SK-MEL-5 (cell line): Measurements from ENCODE around the gene ARMC9. TPM values are rescaled to one million over a fixed set of nuclear protein-coding genes. Genes with fewer than 3 reads are reported as not detected.
"Not testable (repeated sequence)": the region's sequence is repeated elsewhere in the genome, so short reads cannot be mapped to it uniquely, and the experiment has no call there.

ENCODE experiments used
- DNase-seq: peaks from one replicate; pipeline ENCODE4 v3.0.0-alpha.2; 2016; ENCODE audit warnings: low read depth, low spot score
- in situ Hi-C: cut with HindIII; loops from 2 replicates; pipeline ENCODE4 v1.10.0; 2016; ENCODE audit warnings: low sequenced_read_pairs, high pct_unique_total_duplicates, low pct_unique_long_range_greater_than_20kb
- total RNA-seq: library from RNA; depleted of rRNA; stranded (reverse); fragments of >200 nt; shearing (Covaris generic); gene quantifications from 2 replicates; pipeline ENCODE4 v1.2.3, GENCODE V29; 2014

ARMC9 gene
- total RNA-seq, 1 experiment from 2014 or later = 23.0 TPM

- DNase-seq = no peak
- in situ Hi-C loops = no loop called here
Observed at GRCh38 chr2:231223458-231223976, 25.1 kb downstream of the ARMC9 start.

- in situ Hi-C loops = no loop called here
- DNase-seq = peak; percentile 88
Observed at GRCh38 chr2:231227310-231228162, 29.1 kb downstream of the ARMC9 start.

- DNase-seq = no peak
- in situ Hi-C loops = no loop called here
Observed at GRCh38 chr2:231228223-231228622, 29.8 kb downstream of the ARMC9 start.

DNA sequence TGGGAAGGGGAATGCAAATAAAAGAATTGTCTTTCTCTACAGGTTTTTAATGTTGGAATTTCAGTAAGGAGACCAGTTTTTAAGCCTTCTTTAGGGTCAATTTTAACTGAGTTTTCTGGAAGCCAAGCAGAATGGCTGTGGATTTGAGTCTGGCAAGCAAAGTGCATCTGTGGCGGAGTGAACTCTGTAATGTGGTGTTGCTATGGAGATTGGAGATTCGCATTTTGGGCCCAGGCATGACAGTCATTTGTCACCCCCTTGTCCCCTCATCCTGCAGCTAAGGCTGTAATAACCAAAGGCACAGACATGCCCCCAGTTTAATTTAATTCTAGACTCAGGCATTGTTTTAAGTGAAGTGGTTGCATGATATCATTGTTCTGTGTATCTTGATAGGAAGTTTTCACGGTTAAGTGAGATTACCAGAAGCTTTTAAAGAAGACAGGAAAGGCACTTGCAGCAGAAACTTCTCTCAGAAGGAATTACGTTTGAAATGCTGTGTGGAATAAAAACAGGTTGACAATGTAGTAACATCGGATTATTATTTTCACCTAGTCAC, 30.6 kb downstream of the ARMC9 start:
- DNase-seq = no peak
- in situ Hi-C loops = no loop called here

DNA sequence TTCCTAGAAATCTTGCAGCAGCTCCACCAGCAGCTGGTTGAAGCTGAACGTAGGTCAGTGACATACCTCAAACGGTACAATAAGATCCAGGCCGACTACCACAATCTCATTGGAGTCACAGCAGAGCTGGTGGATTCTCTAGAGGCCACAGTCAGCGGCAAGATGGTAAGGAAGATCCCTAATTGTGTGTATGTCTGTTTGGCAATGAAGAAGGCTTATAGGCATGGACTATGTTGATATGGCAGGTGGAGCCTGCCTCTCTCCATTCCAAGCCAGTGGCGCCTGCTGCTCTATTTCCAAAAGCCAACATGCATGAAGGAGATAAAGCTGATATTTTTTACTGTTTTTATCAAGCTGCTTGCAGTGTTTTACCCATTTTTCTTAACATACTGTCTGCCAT, 36.8 kb downstream of the ARMC9 start:
- DNase-seq = no peak
- in situ Hi-C loops = no loop called here

- in situ Hi-C loops = no loop called here
- DNase-seq = no peak
Observed at GRCh38 chr2:231238689-231239088, 40.3 kb downstream of the ARMC9 start.

DNA sequence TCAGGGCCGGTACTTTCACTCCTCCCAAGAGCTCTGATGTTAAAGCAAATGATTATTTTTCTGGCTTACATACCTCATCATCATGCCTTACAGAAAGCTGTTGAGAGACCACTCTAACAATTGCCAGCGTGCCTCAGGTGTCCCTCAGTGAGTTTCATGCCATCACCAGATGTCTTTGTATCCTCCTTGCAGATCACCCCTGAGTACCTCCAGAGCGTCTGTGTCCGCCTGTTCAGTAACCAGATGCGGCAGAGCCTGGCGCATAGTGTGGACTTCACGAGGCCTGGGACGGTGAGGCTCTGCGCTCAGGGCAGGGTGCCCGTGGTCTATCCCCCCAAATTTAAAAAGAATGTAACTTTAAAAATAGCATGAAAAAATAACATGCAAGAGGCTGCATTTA, 41.3 kb downstream of the ARMC9 start:
- in situ Hi-C loops = no loop called here
- DNase-seq = no peak

- DNase-seq = peak; percentile 67
- in situ Hi-C loops = no loop called here
Observed at GRCh38 chr2:231241755-231242507, 43.5 kb downstream of the ARMC9 start.

DNA sequence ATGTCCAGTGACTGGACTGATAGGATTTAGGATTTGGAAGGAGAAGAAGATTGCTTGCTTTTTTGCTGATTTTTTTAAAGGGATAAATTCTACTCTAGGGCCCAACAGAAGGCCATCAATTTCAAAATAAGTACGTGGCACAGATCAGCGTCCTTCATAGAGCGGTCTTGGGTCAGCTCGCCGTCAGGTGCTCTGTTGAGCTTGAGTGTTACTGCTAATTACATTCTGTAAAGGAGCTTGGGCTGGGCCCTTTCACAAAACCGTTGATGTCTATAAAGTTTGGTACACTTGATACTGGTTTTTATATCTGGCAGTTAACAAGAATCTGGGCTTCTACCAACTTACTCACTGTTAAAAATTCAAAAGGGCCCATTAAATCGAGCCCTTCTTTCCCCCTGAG, 45.4 kb downstream of the ARMC9 start:
- no peak for DNase-seq
- in situ Hi-C loops = no loop called here

GRCh38 chr2:231244382-231245248, 46.2 kb downstream of the ARMC9 start:
- in situ Hi-C loops = no loop called here

DNA sequence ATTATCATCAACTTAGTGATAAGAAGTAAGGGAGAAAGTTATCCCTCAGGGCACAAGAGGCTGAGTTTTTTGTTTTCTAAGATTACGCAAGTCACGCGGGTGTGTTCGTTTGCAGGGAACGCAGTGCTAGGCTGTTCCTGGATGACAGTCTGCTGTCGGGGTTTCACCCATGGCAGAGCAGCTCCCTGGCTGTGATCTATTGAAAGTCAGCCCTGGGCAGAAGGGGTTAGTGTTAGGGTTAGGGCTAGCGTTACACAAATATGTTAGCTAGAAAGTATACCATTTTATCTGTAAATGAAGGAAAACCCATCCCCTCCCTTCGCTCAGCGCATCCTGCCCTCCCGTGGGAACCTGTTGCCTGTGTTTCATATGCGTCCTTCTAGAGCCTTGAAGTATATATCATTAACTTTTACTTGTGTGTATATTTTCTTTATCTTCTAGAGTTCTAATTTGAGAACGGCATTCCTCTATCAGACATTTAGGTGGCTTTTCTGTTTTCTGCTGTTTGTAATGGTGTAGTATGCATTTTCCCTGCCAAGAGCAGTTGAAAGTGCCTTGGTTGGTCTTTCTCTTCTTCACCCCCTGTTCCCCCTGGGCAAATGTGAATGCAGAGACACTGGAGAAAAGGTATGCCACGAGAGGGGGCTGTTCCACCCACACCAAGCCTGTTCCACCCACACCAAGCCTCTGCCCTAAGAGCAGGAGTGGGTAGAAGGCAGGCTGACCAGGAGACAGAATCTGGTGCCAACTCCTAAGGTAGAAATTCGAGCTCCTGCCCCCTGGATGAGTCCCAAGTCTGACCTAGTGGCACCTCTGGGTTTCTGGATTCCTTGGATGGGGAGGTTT, 47.0 kb downstream of the ARMC9 start:
- DNase-seq = peak; percentile 58
- in situ Hi-C loops = no loop called here

More at GRCh38 chr2:231244382-231245248, 46.2 kb downstream of the ARMC9 start:
- no peak for DNase-seq

- in situ Hi-C loops = no loop called here
- DNase-seq = peak; percentile 62
Observed at GRCh38 chr2:231246171-231246842, 47.9 kb downstream of the ARMC9 start.

DNA sequence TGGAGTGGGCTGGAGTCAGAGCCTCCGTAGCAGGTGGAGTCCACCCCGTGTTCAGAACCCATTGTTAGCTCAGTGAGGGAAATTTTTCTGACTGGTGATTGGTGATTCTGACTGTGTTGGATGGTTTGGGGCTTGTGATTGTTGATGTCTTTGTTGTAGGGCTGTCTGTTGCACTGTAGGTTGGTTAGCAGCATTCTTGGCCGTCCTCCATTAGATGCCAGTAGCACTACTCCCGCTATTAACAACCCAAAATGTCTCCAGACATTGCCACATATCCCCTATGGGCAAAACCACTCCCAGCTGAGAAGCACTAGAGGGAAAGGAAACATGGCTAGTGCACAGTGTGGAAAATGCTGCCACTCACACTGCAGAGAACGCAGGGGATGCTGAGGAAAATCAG, 51.7 kb downstream of the ARMC9 start:
- in situ Hi-C loops = no loop called here
- no peak for DNase-seq

DNA sequence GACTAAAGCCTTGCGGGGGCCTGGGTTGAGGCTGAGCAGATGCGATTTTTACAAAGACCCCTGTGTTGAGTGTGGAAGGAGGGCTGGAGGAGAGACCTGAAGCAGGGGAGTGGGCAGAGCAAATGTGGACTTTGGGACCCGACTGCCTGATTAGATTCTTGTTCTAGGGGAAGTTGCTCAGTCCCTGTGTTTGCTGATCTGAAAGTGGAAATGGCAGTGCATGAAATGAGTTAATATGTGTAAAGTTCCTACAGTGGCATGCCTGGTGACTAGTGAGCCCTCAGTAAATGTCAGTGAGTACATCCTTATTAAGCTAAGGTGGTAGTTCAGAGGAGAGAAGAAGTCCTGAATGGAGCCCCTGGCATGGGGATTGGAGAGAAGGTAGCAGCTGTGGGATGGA, 52.3 kb downstream of the ARMC9 start:
- in situ Hi-C loops = no loop called here

DNA sequence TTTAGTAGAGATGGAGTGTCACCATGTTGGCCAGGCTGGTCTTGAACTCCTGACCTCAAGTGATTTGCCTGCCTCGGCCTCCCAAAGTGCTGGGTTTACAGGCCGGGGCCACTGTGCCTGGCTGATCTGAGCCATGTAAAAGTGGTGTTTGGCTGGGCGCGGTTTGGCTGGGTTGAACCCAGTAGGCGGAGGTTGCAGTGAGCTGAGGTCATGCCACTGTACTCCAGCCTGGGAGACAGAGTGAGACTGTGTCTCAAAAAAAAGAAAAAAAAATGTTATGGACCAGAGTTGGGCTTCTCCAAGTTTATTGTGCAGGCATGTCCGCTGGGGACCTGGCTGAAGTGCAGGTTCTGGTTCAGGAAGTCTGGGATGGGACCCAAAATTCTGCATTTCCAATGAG, 54.9 kb downstream of the ARMC9 start:
- in situ Hi-C loops, DNase-seq: not testable (repeated sequence)

More for the DNA sequence above, 52.3 kb downstream of the ARMC9 start:
- no peak for DNase-seq

GRCh38 chr2:231256494-231256893, 58.1 kb downstream of the ARMC9 start:
- DNase-seq = no peak
- in situ Hi-C loops = no loop called here
